Cardiac septum (tissue), 1 donor: Measurements from ENCODE around the gene PICALM. TPM values are rescaled to one million over a fixed set of nuclear protein-coding genes. Genes with fewer than 3 reads are reported as not detected.
"Not testable (repeated sequence)": the region's sequence is repeated elsewhere in the genome, so short reads cannot be mapped to it uniquely, and the experiment has no call there.

Experiments used
- DNase-seq: peaks from one replicate; pipeline ENCODE4 v3.0.0-alpha.2; 2020; ENCODE audit warnings: low spot score
- intact Hi-C: fragments of 100-400 bp; cut with DNase I; formaldehyde crosslinking; loops from one replicate; pipeline ENCODE4 v1.14.0; 2022
- total RNA-seq: library from RNA; stranded (reverse); fragmentation: NEBNext Ultra II Directional; extraction: Animal tissue kit (Norgen Biotek cat#: 25700); gene quantifications from one replicate; pipeline ENCODE4 v1.2.1, GENCODE V29; 2021
- donor health status: DM: no; HTN: no; CAD: no.

The PICALM gene
- total RNA-seq, 1 donor from 2014 or later: 213 TPM

DNA sequence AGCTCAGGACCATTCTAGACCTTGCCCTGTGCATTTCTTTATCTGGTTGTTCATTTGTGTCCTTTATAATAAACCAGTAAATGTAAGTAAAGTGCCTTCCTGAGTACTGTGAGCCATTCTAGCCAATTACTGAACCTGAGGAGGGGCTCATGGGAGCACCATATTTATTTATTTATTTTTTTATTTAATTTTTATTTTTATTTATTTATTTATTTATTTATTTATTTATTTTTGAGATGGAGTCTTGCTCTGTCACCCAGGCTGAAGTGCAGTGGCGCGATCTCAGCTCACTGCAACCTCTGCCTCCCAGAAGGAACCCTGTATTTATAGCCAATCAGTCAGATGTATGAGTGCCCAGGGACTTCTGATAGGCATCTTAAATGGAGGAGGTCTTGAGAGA is 18.8 kb upstream of the PICALM start:
- DNase-seq, intact Hi-C loops: not testable (repeated sequence)

DNA sequence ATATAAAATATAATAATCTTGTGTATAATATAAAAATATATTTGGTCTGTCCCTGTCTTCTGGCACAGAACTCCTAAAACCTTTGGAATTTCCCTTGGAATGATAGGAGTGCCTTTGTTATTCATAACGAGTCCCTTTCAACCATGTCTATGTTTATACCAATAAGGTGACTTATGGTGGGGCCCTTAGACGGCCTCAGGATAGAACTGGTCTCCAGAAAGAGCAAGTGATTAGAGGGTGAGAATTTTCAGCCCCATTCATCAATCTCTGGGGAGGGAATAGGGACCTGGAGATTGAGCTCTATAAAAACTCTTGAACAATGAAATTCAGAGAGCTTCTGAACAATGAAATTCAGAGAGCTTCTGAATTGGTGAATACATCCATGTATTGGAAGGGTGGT is 18.4 kb upstream of the PICALM start:
- DNase-seq: no peak
- intact Hi-C loops: no loop called here

DNA sequence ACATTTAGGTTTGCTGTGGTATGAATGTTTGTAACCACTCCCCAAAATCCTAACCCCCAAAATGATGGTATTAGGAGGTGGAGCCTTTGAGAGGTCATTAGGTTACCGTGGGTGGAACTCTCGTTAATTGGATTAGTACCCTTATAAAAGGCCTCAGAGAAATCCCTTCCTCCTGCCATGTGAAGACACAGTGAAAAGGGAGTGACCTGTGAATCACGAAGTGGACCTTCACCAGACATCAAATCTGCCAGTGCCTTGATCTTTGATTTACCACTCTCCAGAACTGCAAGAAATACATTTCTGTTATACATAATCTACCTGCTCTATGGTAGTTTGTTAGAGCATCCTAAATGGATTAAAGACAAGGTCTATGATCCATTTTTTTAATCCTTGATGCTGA is 12.6 kb upstream of the PICALM start:
- intact Hi-C loops: no loop called here

DNA sequence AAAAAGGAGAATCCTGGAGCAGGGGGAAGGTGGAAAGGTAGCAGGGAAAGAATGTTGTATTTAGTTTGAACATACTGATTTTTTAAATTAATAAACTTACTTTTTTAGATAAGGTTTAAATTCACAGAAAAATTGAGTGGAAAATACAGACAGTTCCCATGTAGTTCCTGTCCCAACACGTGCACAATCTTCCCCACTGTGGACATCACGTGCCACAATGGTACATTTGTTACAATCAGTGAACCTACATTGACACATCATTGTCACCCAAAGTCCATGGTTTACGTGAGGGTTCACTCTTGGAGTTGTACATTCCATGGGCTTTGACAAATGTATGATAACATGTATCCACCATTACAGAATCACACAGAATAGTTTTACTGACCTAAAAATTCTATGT is 10.5 kb upstream of the PICALM start:
- no peak for DNase-seq
- intact Hi-C loops: no loop called here

More for the DNA sequence above, 12.6 kb upstream of the PICALM start:
- no peak for DNase-seq

DNA sequence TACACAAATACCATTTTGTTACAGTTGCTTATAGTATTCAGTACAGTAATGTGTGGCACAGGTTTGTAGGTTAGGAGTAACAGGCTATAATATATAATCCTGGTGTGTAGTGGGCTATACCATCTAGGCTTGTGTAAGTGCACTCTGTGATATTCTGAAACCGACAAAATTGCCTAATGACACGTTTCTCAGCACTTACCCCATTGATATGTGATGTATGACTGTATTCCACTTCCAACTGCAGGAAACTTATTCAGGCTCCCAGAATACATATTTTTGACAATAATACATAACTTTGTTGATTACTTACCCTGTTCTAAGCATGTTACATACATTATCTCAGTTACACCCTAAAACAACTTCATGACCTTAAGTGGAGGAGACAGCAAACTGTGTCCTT is 5.1 kb upstream of the PICALM start:
- no peak for DNase-seq
- intact Hi-C loops: no loop called here

DNA sequence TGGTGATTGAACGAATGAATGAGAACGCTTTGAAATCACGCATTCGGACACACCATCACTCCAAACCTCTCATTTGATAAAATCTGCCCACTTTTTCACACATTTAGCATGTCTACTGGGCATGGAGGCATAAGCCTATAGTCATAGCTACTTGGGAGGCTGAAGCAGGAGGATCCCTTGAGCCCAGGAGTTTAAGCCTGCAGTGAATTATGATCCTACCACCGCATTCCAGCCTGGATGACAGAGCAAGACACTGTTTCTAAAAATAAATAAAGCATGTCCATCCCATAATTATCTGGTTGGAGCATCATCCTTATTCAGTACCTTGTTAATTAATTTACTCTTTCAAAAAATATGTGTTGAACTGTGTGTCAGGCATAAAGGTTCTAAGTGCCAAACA is 3.3 kb upstream of the PICALM start:
- intact Hi-C loops: no loop called here
- DNase-seq: no peak

DNA sequence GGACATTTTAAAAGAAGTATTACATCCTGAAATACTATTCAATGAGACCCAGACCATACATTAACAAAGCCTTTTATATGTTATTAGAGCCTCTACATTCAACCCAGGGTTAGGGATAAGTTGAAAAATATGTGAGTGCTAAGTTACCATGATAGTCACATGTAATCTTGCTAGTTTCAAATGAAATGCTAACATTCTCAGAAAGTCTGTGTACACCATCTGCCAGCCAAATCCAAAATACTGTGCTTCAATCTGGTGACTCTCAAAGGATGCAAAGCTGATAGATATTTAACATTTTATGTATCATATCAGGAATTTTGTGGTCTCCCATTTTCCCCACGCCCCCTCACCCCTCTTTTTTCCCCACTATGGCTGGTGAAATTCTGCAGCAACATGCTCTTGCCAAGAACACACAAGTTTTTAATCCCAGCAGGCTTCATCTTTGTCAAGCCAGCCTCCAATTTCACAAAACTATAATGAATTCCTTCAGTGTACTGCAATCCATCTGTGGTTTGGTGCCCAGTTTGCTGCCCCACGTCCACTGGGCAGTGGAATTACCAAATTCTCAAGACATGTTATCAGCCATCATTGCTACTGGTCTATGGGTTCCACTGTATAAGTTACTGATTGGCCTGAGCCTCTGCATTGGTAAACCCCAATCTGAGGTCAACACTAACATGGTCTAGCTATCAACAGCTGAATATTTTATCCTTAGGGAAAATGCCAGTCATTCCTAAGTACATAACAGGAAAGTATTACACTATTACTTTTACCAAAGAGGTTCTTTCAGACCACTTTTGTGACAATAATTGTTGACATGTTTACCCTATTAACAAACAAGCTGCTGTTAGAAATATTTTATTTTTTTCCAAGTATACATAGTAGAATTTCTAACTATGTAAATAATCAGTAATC is 1.5 kb upstream of the PICALM start:
- DNase-seq: no peak
- intact Hi-C loops: no loop called here

DNA sequence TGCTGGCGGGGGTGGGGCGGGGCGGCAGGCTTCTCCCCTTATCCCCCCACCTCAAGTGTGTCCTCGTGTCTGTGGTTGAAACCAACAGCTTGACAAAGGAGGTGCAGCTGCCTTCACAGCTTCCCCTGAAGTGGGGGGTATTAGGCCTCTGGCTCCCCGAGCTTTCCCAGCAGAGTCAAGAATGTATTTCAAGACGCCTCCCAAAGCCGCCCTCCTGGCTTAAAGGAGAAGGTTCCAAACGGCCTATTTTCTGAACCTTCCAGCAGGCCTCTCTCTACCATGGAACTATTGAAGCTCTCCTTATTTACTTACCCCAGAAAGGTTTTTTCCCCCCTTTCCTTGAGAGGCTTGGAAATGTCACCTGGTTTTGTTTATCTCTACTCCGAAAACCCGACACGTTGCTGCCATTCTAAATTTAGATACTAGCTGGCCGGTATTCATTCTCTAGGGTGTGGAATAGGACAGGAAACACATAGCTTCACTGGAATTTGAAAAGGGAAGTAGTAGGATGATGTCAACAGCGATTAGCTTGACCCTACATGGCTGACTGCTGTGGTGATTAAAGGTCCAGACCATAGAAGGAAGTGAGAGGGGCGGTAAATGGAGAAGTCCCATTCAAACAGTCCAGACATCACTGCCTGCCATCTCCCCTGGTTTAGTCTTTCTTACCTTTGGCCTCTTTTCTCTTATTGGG is 671 bp upstream of the PICALM start:
- no peak for DNase-seq
- intact Hi-C loops: loop anchor here (1.0 to 10.0 kb wide), 6 partner anchors 27 to 442 kb away; partner anchors contain the start of genes CCDC83, DLG2 and TMEM126B

DNA sequence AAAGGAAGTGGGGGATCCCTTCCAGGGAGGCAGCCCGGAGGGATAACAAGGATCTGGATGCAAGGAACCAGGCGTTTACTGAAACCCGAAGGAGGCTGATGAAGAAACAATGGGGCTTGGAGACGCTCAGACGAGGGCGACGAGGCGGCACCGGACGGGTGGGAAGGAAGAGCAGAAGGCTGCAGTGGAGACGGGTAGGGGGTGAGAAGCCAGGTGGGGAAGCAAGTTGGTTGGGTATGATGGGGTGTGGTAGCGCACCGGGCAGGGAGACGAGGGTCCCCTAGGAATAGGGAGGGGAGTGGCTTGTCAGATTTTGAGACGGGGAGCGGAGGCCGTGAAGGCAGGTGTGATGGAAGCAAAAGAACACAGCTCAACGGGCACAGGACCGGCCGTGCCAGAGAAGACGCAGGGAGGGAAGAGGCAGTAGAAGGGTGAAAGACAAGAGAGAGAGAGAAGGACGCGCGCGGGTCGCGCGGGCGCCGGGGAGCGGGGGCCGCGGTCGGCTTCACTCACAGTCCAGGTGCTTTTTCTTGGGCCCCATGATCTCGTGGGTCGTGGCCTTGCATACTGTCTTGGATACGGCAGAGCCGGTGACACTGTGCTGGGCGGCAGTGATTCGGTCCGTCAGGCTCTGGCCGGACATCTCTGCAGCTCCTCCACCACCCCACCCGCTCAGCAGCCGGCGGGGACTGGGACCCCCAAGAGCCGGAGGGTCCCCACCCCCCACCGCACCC is 579 bp downstream of the PICALM start:
- intact Hi-C loops: loop anchor here (2.0 to 10.0 kb wide), 4 partner anchors 26 to 441 kb away; partner anchors contain the start of genes CCDC83, DLG2 and TMEM126B
- DNase-seq: peak; percentile 78

DNA sequence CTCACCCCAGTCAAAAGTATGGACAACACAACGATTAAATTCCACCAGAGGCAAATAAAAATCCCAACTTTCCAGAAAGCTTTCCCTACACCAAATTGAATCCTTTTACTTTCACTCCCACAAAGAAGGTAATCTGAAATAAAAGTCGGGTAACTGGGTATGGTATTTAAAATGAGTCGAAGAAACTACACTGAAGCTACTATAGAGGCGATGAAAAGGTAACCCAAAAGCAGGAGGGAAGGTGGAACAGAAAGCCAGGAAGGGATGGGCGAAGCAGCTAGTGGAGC is 1.1 kb downstream of the PICALM start:
- DNase-seq: no peak
- intact Hi-C loops: loop anchor here (2.0 to 10.0 kb wide), 4 partner anchors 25 to 440 kb away; partner anchors contain the start of genes CCDC83, DLG2 and TMEM126B

DNA sequence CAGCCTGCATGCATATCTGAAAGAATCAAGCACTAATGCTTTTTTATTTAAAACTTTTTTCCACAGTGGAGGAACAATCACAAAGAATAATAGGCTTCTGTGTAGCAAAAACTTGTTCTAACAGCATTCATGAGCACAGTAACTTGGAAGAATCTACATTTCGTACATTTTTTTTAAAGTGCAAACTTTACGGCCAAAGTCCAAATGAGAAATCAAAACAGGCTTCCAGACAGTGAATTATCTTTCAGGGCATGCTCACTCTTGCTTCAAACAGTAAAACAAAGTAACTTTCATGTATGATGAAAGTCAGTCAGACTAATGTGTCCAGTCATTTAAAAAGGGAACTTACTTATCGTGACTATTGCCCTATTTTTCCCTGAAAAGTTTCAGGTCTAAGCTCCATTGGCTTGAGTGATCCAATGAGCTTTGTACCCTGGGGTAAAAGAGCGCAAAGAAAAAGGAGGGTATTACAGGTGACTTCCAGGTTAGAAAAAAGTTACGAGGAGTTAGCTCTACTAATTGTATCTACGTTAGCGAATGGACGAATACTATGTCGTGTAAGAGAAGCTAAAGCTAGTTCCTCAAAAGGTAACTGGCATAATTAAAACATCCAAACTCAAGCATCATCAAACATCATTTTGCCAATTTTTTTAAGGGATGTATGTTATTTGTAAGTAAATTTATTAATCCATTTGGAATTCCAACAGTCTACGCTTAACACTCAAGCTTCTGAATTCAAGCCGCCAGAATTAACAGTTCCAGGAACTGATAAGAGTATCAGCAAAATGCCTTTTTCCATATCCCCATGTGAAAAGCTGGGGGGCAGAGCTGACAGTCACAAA is 1.7 kb downstream of the PICALM start:
- no peak for DNase-seq
- intact Hi-C loops: loop anchor here (5.0 to 10.0 kb wide), 2 partner anchors 212 to 440 kb away; partner anchors contain the start of genes CCDC83, DLG2 and TMEM126B

DNA sequence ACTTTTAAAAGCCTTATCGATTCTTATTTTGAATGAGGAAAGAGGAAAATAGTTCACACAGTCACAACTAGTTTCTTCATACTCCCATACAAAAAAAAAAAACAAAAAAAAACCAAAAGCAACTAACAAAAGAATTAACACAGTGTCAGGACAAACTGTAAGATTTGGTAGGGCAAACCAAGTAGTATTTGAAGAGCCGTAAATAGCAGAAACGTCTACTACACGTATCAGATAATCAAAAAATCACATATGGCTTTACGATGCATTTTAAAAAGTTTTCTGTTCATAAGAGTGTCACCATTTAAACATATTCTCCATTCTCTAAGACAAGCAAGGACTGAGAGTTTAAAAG is 2.3 kb downstream of the PICALM start:
- no peak for DNase-seq
- intact Hi-C loops: loop anchor here (5.0 to 10.0 kb wide), 2 partner anchors 212 to 439 kb away; partner anchors contain the start of genes CCDC83, DLG2 and TMEM126B

DNA sequence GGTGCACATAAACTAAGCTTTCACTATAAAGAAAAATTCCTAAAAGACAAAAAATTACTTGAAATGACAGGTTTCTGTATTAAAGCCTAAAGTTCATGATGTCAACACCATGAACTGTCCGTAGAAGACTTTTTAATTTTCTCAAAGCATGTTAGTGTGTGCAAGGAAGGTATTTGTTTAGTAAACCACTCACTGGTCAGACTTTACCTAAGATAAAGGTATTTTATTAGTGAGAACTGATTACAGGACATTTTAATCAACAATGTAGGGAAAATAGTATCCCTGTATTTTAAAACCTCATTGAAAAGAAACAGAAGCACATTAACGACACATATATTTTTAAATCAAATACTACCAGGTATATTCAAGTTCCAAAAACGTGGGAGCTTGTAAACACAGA is 2.9 kb downstream of the PICALM start:
- no peak for DNase-seq
- intact Hi-C loops: loop anchor here (5.0 to 10.0 kb wide), 2 partner anchors 211 to 439 kb away; partner anchors contain the start of genes CCDC83, DLG2 and TMEM126B

DNA sequence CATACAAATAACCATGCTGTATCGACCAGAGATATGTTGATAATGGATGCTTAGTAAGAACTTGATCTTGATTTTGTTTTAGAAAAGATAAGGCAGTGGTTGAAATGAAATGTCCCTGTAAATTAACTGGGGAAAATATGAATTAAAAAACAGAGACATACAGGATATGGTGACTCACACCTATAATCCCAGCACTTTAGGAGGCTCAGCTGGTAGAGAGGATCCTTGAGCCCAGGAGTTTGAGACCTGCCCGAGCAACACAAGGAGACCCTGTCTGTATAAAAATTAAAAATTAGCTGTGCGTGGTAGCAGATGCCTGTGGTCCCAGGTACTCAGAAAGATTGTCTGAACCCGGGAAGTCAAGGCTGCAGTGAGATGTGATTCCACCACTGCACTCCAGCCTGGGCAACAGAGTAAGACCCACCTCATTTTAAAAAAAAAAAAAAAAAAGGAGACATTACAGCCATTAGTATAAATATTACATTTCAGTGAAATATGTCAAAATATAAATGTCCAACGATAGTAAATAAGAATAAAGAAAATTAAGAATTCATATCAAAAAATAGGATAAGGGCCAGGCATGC is 4.6 kb downstream of the PICALM start:
- no peak for DNase-seq
- intact Hi-C loops: loop anchor here (10.0 kb wide), 1 partner anchor 210 kb away; the partner anchor contains the start of gene CCDC83

DNA sequence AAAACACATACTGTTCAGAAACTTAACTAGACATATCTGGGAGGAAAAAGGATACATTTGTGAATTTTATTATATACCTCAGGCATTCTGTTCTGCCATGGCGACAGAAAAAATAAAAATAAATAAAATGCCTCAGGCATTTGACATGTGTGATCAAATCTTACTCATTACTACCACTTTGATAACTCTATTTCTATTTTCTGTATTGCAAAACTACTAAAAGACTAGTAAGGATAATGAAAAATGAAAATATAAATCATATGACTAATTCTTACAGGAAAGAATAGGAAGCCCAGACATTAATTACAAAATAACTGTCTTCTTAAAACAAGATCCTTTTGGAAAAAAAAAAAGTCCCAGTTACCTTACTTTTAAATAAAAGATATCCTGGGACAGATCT is 5.3 kb downstream of the PICALM start:
- DNase-seq: no peak
- intact Hi-C loops: loop anchor here (10.0 kb wide), 1 partner anchor 209 kb away; the partner anchor contains the start of gene CCDC83

DNA sequence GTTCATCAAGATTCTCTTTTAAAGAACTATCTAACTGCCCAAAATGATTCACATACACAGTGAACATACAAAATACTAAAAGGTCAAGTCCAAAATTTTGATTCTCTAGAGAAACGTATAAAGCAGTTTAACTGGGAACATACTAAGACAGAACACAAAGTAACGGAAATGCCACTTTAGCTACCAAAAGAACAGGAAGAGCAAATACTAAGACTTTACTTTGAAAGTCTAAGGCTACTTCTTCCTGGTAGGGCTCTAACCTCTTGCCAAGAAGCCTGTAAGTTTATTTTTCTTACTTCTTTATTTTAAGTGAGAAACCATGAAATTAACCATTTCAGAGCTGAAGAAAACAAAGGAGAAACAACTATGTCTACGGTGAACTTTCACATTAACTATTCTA is 6.2 kb downstream of the PICALM start:
- DNase-seq: no peak
- intact Hi-C loops: loop anchor here (10.0 kb wide), 1 partner anchor 208 kb away; the partner anchor contains the start of gene CCDC83

DNA sequence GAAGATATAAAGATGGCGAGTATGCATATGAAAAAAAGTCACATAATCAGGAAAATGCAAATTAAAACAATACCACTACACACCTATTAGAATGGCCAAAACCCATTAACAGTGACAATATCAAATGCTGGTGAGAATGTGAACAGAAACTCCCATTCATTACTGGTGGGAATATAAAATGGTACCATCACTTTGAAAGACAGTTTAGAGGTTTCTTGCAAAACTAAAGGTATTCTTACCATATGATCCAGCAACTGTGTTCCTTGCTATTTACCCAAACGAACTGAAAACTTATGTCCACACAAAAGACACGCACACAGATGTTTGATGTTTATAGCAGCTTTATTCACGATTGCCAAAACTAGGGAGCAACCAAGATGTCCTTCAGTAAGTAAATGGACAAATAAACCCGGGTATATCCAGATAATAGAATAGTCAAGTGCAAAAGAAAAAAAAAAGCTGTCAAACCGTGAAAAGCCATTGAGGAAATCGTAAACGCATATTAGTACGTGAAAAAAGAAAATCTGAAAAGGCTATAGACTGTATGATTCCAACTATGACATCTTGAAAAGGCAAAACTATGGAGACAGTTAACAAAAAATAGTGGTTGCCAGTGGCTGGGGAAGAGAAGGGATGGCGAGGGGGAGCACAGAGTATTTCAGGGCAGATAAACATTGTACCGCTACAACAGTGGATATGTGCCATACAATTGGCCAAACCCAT is 7.2 kb downstream of the PICALM start:
- DNase-seq: no peak
- intact Hi-C loops: loop anchor here (10.0 kb wide), 1 partner anchor 207 kb away; the partner anchor contains the start of gene CCDC83

DNA sequence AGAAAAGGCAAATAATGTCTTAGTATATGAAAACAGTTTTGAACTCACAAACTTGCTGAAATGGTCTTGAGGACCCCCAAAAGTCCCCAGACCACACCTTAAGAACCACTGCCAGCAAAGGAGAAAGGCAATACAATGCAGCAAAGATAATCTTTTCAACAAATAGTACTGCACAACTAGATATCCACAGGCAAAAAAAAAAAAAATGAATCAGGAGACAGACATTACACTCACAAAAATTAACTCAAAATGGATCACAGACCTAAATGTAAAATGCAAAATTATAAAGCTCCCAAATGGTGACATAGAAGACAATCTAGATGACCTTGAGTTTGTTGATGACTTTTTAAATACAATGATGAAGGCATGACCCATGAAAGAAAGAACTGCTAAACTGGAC is 8.3 kb downstream of the PICALM start:
- intact Hi-C loops: loop anchor here (10.0 kb wide), 1 partner anchor 206 kb away; the partner anchor contains the start of gene CCDC83
- DNase-seq: no peak
